Panc1 (cell line): ENCODE measurements around the gene SECTM1.

Experiments
- TCF7L2 ChIP-seq: IDR thresholded peaks from 2 replicates; pipeline ENCODE4 v1.6.1; 2011; ENCODE audit warnings: mild to moderate bottlenecking, low read depth, low read length, inconsistent platforms
- TF ChIP-seq, protein P1 (sequence below): fragments of 450-650 bp; IDR thresholded peaks from 2 replicates; pipeline ENCODE4 v1.5.1; 2017; ENCODE audit warnings: mild to moderate bottlenecking
- TF ChIP-seq, protein P2 (sequence below), 2 experiments: IDR thresholded peaks; 2 replicates each; pipeline ENCODE4 v1.6.1; 2011 to 2012; ENCODE audit warnings: low read depth in 2 of 2, control low read depth in 1 of 2, low read length in 1 of 2, mild to moderate bottlenecking in 1 of 2, moderate library complexity in 1 of 2; ENCODE audit not compliant: insufficient read depth in 1 of 2

DNA sequence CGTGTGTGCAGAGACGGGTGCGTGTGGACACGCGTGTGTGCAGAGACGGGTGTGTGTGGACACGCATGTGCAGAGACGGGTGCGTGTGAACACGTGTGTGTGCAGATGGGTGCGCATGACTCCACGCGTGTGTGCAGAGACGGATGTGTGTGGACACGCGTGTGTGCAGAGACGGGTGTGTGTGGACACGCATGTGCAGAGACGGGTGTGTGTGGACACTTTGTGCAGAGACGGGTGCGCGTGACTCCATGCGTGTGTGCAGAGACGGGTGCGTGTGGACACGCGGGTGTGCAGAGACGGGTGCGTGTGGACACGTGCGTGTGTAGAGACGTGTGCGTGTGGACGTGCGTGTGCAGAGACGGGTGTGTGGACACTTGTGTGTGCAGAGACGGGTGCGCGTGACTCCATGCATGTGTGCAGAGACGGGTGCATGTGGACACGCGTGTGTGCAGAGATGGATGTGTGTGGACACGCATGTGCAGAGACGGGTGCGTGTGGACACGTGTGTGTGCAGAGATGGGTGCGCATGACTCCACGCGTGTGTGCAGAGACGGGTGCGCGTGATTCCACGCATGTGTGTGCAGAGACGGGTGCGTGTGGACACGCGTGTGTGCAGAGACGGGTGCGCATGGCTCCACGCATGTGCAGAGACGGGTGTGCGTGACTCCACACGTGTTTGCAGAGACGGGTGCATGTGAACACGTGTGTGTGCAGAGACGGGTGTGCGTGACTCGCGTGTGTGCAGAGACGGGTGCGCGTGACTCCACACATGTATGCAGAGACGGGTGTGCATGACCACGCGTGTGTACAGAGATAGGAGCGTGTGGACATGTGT lies 14.6 kb downstream of the SECTM1 start:
- no peak for TF ChIP-seq TCF7L2
- TF ChIP-seq, protein P1, sequence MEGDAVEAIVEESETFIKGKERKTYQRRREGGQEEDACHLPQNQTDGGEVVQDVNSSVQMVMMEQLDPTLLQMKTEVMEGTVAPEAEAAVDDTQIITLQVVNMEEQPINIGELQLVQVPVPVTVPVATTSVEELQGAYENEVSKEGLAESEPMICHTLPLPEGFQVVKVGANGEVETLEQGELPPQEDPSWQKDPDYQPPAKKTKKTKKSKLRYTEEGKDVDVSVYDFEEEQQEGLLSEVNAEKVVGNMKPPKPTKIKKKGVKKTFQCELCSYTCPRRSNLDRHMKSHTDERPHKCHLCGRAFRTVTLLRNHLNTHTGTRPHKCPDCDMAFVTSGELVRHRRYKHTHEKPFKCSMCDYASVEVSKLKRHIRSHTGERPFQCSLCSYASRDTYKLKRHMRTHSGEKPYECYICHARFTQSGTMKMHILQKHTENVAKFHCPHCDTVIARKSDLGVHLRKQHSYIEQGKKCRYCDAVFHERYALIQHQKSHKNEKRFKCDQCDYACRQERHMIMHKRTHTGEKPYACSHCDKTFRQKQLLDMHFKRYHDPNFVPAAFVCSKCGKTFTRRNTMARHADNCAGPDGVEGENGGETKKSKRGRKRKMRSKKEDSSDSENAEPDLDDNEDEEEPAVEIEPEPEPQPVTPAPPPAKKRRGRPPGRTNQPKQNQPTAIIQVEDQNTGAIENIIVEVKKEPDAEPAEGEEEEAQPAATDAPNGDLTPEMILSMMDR, result no peak
- TF ChIP-seq, protein P2, sequence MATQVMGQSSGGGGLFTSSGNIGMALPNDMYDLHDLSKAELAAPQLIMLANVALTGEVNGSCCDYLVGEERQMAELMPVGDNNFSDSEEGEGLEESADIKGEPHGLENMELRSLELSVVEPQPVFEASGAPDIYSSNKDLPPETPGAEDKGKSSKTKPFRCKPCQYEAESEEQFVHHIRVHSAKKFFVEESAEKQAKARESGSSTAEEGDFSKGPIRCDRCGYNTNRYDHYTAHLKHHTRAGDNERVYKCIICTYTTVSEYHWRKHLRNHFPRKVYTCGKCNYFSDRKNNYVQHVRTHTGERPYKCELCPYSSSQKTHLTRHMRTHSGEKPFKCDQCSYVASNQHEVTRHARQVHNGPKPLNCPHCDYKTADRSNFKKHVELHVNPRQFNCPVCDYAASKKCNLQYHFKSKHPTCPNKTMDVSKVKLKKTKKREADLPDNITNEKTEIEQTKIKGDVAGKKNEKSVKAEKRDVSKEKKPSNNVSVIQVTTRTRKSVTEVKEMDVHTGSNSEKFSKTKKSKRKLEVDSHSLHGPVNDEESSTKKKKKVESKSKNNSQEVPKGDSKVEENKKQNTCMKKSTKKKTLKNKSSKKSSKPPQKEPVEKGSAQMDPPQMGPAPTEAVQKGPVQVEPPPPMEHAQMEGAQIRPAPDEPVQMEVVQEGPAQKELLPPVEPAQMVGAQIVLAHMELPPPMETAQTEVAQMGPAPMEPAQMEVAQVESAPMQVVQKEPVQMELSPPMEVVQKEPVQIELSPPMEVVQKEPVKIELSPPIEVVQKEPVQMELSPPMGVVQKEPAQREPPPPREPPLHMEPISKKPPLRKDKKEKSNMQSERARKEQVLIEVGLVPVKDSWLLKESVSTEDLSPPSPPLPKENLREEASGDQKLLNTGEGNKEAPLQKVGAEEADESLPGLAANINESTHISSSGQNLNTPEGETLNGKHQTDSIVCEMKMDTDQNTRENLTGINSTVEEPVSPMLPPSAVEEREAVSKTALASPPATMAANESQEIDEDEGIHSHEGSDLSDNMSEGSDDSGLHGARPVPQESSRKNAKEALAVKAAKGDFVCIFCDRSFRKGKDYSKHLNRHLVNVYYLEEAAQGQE (IDR thresholded peaks at IDR 0.05; ENCODE audit: insufficient read depth in 1 of 2, low read depth in 2 of 2, low read length in 1 of 2), result no peak
